BLaER1 (cell line): ENCODE results near the gene ANO8.
A peak's percentile ranks its signal among the peaks of the same experiment; 100 is the strongest.
"Not testable (repeated sequence)": the region's sequence is repeated elsewhere in the genome, so short reads cannot be mapped to it uniquely, and the experiment has no call there.

Experiments
- H3K27ac ChIP-seq: shearing (Covaris generic); formaldehyde crosslinking; 2 replicates; pipeline ENCODE4 v1.8.1; 2022
- H3K27me3 ChIP-seq: shearing (Covaris generic); formaldehyde crosslinking; 2 replicates; pipeline ENCODE4 v1.8.1; 2022
- H3K36me3 ChIP-seq: shearing (Covaris generic); formaldehyde crosslinking; 2 replicates; pipeline ENCODE4 v1.8.1; 2022
- H3K4me1 ChIP-seq: shearing (Covaris generic); formaldehyde crosslinking; 2 replicates; pipeline ENCODE4 v1.8.1; 2022
- H3K4me2 ChIP-seq: shearing (Covaris generic); formaldehyde crosslinking; 2 replicates; pipeline ENCODE4 v1.8.1; 2022
- H3K4me3 ChIP-seq: shearing (Covaris generic); formaldehyde crosslinking; 2 replicates; pipeline ENCODE4 v1.8.1; 2022
- H3K9ac ChIP-seq: shearing (Covaris generic); formaldehyde crosslinking; 2 replicates; pipeline ENCODE4 v1.8.1; 2022
- H3K9me3 ChIP-seq: shearing (Covaris generic); formaldehyde crosslinking; 2 replicates; pipeline ENCODE4 v1.8.1; 2022
- H4K20me1 ChIP-seq: shearing (Covaris generic); formaldehyde crosslinking; 2 replicates; pipeline ENCODE4 v1.8.1; 2022
- Cebpa-rat ChIP-seq: shearing (Covaris generic); IDR thresholded peaks from 2 replicates; pipeline ENCODE4 v1.8.1; 2022

The ANO8 gene, protein sequence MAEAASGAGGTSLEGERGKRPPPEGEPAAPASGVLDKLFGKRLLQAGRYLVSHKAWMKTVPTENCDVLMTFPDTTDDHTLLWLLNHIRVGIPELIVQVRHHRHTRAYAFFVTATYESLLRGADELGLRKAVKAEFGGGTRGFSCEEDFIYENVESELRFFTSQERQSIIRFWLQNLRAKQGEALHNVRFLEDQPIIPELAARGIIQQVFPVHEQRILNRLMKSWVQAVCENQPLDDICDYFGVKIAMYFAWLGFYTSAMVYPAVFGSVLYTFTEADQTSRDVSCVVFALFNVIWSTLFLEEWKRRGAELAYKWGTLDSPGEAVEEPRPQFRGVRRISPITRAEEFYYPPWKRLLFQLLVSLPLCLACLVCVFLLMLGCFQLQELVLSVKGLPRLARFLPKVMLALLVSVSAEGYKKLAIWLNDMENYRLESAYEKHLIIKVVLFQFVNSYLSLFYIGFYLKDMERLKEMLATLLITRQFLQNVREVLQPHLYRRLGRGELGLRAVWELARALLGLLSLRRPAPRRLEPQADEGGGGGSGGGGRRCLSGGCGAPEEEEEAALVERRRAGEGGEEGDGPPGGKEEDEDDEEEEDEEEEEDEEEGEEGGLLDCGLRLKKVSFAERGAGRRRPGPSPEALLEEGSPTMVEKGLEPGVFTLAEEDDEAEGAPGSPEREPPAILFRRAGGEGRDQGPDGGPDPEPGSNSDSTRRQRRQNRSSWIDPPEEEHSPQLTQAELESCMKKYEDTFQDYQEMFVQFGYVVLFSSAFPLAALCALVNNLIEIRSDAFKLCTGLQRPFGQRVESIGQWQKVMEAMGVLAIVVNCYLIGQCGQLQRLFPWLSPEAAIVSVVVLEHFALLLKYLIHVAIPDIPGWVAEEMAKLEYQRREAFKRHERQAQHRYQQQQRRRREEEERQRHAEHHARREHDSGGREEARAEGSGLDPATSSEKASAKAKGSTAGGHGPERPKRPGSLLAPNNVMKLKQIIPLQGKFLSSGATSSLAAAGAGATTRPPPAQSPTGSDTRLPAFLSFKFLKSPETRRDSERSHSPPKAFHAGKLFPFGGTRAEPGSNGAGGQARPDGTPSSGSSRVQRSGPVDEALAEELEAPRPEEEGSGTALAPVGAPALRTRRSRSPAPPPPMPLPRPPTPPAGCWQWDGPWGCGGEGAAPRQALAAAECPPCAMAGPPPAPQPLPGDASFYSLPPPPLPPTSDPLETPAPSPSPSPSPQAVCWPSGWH

DNA sequence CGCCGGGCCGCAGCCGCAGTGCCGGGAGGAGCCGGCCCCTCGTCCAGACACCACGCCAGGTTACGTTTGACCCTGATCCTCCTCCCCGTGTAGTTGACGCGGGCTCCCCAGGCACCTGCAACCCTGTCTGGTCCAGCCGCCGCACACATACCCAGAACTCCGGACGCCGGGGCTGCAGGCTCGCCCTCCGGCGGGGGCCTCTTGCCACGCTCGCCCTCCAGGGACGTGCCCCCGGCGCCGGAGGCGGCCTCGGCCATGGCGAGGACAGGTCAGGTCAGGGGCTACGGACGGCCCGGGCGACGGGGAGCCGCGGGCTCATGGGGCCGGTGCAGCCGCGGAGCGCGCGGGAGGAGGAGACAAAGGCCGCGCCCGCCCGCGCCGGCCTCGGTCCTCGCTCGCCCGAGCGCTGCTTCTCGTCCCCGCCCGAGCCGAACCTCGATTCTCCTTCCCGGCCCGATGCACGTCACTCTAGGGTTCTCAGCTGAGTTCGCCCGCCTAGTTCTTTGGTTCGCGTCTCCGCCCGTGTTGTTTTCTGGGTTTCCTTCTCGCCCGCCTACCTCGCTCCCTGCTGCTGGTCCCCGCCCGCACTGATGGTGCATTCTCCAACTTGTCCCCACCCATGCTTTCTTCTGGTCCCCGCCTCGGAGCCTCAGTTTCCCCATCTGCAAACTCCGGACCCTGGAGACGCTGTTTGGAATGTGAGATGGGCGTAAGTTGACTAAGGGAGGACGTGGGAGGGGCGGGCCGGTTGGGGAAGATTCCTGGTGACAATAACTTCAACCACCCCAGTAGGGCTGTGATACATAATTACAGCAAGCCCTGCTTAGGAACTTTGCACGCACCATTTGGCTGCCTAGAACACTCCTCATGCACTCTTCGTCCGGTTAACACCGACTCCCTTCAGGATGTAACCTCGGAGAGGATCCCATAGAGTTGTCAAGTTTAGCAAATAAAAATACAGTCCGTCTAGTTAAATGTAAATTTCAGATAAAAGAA is at the start of gene ANO8:
ANO8 (minus strand) TSS at position 442 of the 996 bp plus-strand sequence; CDS start at position 257, 185 bp downstream.
- peak within 1 kb of the TSS; percentile 87 for H3K9ac ChIP-seq
- peaks cover 4% of the 10 kb centered on the region; the same call in 1 of the 2 replicates for H3K9me3 ChIP-seq
- peak within 1 kb of the TSS; percentile 86 for H3K27ac ChIP-seq
- H3K4me1 ChIP-seq: peaks cover 55% of the 10 kb centered on the region
- H3K4me2 ChIP-seq: peak within 1 kb of the TSS; percentile 94
- peaks cover 8% of the 10 kb centered on the region; the same call in 1 of the 2 replicates for H4K20me1 ChIP-seq
- H3K36me3 ChIP-seq: peaks cover 29% of the 10 kb centered on the region
- peaks cover 12% of the 10 kb centered on the region; the same call in 1 of the 2 replicates for H3K27me3 ChIP-seq
- H3K4me3 ChIP-seq: peak within 1 kb of the TSS; percentile 91
- no peak for TF ChIP-seq Cebpa-rat

DNA sequence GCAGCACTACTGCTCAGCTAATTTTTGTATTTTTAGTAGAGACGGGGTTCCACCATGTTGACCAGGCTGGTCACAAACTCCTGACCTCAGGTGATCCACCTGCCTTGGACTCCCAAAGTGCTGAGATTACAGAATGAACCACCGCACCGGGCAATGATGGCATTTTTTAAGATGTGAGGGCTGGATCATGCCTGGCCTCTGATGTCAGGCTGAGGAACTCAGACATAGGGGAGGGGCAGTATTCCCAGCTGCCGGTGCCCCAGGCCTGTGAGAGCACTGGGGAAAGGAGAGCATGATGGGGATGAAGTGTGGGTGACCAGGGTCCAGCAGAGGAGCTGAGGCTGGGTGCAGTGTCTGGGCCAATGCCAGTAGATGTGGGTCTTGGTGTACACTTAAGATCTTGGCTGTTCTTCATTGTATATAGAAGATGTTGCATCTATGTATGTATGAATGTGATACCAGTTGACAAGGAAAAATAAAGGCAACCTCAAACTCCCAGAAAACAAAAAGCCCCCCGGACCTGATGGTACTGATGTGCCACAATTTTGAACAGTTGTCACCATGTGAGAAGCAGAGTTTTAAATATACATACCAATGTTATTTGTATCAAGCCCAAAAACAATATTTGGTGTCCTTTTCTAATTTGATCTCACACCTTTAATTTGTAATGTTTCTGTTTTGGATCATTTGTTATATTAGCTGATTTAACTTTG is 45.9 kb upstream of the ANO8 start:
- TF ChIP-seq Cebpa-rat: no peak
- H3K27me3 ChIP-seq: no peaks in the 10 kb centered on the region
- H3K27ac ChIP-seq: no peak overlapping the region
- H3K4me2 ChIP-seq: no peak overlapping the region
- no peak overlapping the region for H3K9ac ChIP-seq
- no peaks in the 10 kb centered on the region for H4K20me1 ChIP-seq
- 0 out of 2 replicates have a peak, but pooled peaks cover 4% of the 10 kb centered on the region for H3K9me3 ChIP-seq
- no peaks in the 10 kb centered on the region for H3K36me3 ChIP-seq
- peaks cover 68% of the 10 kb centered on the region for H3K4me1 ChIP-seq
- no peak overlapping the region for H3K4me3 ChIP-seq

DNA sequence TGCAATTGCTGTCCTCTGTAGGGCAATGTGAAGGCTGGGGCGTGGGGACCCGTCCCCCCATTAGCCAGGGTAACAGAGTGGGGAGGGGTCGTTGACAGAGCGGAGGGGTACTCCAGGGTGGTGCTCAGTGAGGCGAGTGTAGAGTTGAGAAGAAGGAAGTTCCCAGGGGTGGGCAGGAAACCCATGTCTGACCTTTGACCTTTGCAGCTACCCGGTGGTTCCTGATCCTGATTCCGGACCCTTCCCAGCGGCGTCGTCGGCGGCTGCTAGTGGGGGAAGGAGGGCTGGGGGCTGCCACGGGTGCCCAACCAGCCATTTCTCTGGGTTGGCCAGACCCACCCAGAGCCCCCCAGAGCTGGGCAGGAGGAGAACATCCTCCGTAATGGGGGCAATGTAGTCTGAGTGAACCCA is 44.6 kb upstream of the ANO8 start:
- H3K36me3 ChIP-seq: no peaks in the 10 kb centered on the region
- no peak overlapping the region for H3K9ac ChIP-seq
- no peaks in the 10 kb centered on the region for H4K20me1 ChIP-seq
- peak overlapping the region; percentile 11; the same call in 1 of the 2 replicates for H3K4me3 ChIP-seq
- peaks cover 77% of the 10 kb centered on the region for H3K4me1 ChIP-seq
- peak overlapping the region; percentile 68 for H3K27ac ChIP-seq
- H3K27me3 ChIP-seq: no peaks in the 10 kb centered on the region
- H3K4me2 ChIP-seq: peak overlapping the region; percentile 69
- no peak for TF ChIP-seq Cebpa-rat
- H3K9me3 ChIP-seq: 0 out of 2 replicates have a peak, but pooled peaks cover 4% of the 10 kb centered on the region

DNA sequence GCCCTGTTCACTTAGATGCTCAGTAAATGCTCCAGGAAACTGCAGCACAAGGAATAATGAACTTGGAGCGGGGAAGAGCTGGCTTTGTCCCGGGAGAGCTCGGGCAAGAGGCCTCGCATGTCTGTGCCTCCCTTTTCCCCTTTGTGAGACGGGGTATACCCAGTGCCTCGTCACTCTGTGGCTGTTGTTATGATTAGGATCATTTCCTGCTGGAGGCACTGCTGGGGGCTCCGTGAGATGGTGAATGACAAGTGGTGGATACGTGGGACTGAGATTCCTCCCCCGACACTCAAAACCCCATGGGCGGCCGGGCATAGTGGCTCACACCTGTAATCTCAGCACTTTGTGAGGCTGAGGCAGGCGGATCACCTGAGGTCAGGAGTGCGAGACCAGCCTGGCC is 43.6 kb upstream of the ANO8 start:
- Histone ChIP-seq H3K27ac (peak overlapping the region; percentile 68), H3K9me3 (0 out of 2 replicates have a peak, but pooled peaks cover 4% of the 10 kb centered on the region), H3K4me2 (peak overlapping the region; percentile 69), H3K9ac (0 out of 2 replicates have a peak overlapping the region, but pooled peaks have one; percentile 34), H3K27me3 (no peaks in the 10 kb centered on the region), H4K20me1 (no peaks in the 10 kb centered on the region), H3K4me1 (peaks cover 78% of the 10 kb centered on the region), H3K36me3 (no peaks in the 10 kb centered on the region), H3K4me3 (no peak overlapping the region)
- TF ChIP-seq Cebpa-rat: no peak

DNA sequence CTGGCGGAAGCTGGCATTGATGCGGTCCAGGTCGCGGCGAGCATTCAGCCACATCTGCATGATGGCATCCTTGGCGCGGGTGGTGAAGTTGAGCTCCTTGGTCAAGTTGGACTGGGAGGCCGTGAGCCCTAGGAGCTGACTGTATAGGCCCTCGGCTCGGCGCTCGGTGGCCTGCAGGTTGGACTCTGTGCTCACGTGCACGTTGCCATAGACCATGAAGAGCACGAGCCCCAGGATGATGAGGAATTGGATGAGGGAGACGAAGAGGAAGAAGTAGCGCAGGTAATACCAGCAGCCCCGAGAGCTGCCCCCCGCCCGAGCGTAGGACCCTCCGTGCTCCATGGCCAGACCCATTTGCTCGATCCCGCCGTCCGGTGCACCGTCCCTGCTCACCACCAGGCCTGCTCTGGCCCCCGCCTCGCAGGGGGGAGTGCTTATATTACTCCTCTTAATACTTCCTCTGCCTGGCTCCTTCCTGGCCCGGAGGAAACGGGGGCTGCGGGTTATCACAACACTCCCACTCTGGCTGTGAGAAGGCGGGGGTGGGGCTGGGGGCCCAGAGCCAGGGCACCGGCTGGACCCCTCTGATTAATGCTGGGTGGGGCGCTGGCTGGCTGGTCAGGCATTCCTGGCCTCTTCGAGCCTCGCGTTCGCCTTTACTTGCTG is 42.4 kb upstream of the ANO8 start, which contains the start of gene PLVAP:
PLVAP (minus strand) TSS at position 408 of the 666 bp plus-strand sequence; CDS start at position 354, 54 bp downstream.
- no peaks in the 10 kb centered on the region for H3K36me3 ChIP-seq
- no peaks in the 10 kb centered on the region for H4K20me1 ChIP-seq
- no peak for TF ChIP-seq Cebpa-rat
- 0 out of 2 replicates have a peak, but pooled peaks cover 4% of the 10 kb centered on the region for H3K9me3 ChIP-seq
- no peaks in the 10 kb centered on the region for H3K27me3 ChIP-seq
- peak within 1 kb of the TSS; percentile 69 for H3K4me2 ChIP-seq
- no peak within 1 kb of the TSS for H3K4me3 ChIP-seq
- peaks cover 73% of the 10 kb centered on the region for H3K4me1 ChIP-seq
- H3K27ac ChIP-seq: peak within 1 kb of the TSS; percentile 68
- H3K9ac ChIP-seq: 0 out of 2 replicates have a peak within 1 kb of the TSS, but pooled peaks have one; percentile 34

DNA sequence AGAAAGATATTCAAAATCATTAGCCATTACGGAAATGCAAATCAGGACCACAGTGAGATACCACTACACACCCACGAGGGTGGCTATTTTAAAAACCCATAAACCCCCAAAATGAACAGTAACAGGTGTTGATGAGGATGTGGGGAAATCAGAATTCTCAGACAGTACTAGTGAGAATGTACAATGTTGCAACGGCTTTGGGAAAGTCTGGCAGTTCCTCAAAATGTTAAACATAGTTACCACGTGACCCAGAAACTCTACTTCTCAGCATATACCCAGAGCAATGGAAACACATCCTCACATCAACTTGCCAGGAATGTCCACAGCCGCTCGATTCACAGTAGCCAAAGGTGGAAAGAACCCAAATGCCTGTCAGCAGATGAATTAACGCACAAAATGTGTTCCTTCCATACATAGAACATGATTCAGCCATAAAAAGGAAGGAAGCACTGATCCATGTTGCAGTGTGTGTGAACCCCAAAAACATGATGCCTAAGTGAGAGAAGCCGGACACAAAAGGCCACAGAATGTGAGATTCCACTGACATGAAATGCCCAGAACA is 35.5 kb upstream of the ANO8 start:
- Histone ChIP-seq H3K4me2 (peak overlapping the region; percentile 70), H3K9ac (0 out of 2 replicates have a peak overlapping the region, but pooled peaks have one; percentile 56), H3K27me3 (no peaks in the 10 kb centered on the region), H3K27ac (peak overlapping the region; percentile 81), H3K36me3 (no peaks in the 10 kb centered on the region), H4K20me1 (no peaks in the 10 kb centered on the region), H3K9me3 (no peaks in the 10 kb centered on the region), H3K4me1 (peaks cover 60% of the 10 kb centered on the region), H3K4me3 (peak overlapping the region; percentile 31; the same call in 1 of the 2 replicates)
- TF ChIP-seq Cebpa-rat: no peak

DNA sequence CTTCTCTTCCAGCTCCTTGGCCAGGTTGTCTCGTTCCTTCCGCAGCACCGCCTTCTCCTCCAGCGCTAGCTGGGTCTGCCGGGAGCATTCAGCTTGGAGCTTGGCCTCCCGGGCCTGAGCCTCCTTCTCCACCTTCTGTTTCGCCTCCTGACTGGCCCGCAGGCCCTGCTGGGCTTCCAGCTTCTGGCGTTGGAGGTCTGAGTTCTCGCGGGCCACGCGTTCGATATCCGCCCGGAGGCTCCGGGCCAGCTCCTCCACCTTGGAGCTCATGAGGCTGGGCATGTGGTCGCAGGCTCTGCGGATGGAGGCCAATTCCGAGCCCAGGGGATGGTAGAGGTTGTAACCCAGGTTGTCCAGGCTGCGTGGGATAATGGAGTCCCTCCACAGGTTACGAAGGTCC is 30.7 kb upstream of the ANO8 start:
- Histone ChIP-seq H3K4me3 (no peak overlapping the region), H3K9ac (no peak overlapping the region), H4K20me1 (no peaks in the 10 kb centered on the region), H3K36me3 (no peaks in the 10 kb centered on the region), H3K4me1 (peaks cover 22% of the 10 kb centered on the region), H3K27me3 (no peaks in the 10 kb centered on the region), H3K9me3 (no peaks in the 10 kb centered on the region), H3K27ac (no peak overlapping the region), H3K4me2 (no peak overlapping the region)
- TF ChIP-seq Cebpa-rat: no peak

DNA sequence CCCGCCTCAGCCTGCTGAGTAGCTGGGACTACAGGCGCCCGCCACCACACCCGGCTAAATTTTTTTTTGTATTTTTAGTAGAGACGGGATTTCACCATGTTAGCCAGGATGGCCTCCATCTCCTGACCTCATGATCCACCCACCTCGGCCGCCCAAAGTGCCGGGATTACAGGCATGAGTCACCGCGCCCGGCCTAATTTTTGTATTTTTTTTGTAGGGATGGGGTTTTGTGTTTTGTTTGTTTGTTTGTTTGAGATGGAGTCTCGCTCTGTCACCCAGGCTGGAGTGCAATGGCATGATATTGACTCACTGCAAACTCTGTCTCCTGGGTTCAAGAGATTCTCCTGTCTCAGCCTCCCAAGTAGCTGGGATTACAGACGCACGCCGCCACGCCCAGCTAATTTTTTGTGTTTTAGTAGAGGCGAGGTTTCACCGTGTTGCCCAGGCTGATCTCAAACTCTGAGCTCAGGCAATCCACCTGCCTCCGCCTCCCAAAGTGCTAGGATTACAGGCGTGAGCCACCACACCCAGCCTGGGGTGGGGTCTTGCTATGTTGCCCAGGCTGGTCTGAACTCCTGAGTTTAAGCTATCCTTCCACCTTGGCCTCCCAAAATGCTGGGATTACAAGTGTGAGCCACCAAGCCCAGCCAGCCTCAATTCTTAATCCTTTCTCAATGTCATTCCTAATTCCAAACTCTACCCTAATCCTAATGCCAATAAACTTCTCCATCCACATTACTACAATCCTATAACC is 29.4 kb upstream of the ANO8 start:
- not testable (repeated sequence) for H3K4me3 ChIP-seq, H3K9ac ChIP-seq, H3K27ac ChIP-seq, H4K20me1 ChIP-seq, H3K27me3 ChIP-seq, H3K36me3 ChIP-seq, H3K4me1 ChIP-seq, H3K9me3 ChIP-seq, H3K4me2 ChIP-seq
